ENCODE measurements around the gene NMNAT2. TPM values are rescaled to one million over a fixed set of nuclear protein-coding genes. Genes with fewer than 3 reads are reported as not detected.

The NMNAT2 gene
- total and polyA plus RNA-seq, 7 donors: 0.04 to 0.61 (median 0.38) TPM

DNA sequence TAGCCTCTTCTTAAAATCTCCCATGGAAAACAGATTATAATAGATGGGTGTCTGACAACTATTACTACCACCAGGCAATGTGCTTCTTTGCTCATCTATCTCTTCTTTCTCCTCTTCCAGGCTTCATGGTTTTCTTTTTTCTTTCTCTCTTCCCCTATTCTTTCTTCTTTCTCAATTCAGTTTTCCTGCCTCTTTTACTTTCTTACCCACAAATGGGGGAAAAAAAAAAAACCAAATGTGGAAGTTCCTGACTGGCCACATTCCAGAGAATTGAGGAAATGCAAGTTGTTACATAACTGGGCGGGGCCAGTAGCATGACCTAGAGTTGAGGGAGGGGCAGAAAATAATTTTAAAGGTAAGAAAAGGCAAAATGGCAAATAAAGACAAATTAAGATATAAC is 43.2 kb upstream of the NMNAT2 start:
- intact Hi-C loops (cut with DNase I): loop anchor here in 1 of 2 donors (10.0 kb wide), 1 partner anchor 177 kb away; no protein-coding TSS in a partner anchor
- H3K4me1 ChIP-seq: no peaks in the 10 kb centered on the region
- no peaks in the 10 kb centered on the region for H3K36me3 ChIP-seq (ENCODE audit: insufficient read depth in 1 of 2, low read depth in 1 of 2)
- H3K4me3 ChIP-seq: no peak overlapping the region
- H3K27ac ChIP-seq: no peak overlapping the region
- ATAC-seq (no peak), DNase-seq (no peak)
- WGBS, 3 donors: 70 to 81% (median 74%) methylated on average over 1 of the region's 1 CpG
- H3K9me3 ChIP-seq: no peaks in the 10 kb centered on the region
- H3K27me3 ChIP-seq (ENCODE audit: insufficient read depth in 3 of 3, low read length in 2 of 3): peaks cover 0 to 6% (median 2%) of the 10 kb centered on the region in 3 donors
- TF ChIP-seq, protein P1, sequence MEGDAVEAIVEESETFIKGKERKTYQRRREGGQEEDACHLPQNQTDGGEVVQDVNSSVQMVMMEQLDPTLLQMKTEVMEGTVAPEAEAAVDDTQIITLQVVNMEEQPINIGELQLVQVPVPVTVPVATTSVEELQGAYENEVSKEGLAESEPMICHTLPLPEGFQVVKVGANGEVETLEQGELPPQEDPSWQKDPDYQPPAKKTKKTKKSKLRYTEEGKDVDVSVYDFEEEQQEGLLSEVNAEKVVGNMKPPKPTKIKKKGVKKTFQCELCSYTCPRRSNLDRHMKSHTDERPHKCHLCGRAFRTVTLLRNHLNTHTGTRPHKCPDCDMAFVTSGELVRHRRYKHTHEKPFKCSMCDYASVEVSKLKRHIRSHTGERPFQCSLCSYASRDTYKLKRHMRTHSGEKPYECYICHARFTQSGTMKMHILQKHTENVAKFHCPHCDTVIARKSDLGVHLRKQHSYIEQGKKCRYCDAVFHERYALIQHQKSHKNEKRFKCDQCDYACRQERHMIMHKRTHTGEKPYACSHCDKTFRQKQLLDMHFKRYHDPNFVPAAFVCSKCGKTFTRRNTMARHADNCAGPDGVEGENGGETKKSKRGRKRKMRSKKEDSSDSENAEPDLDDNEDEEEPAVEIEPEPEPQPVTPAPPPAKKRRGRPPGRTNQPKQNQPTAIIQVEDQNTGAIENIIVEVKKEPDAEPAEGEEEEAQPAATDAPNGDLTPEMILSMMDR (IDR thresholded peaks at IDR 0.05): no peak

DNA sequence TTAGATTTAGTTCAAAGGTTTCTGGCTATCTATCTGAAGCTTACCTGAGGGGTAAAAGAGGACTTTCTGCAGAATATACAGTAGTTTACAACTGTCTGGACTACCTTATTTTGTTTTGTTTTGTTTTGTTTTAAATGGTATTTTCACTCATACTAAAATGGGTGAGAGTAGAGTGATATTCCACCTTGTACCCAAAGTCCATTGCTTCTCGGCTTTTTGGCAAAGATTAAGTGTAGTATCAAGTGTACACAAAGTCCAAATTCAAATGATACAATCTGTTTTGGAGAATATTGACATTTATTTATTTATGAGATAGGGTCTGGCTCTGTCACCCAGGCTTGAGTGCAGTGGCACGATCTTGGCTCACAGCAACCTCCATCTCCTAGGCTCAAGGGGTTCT is 42.4 kb upstream of the NMNAT2 start:
- H3K9me3 ChIP-seq: no peaks in the 10 kb centered on the region
- H3K4me3 ChIP-seq: no peak overlapping the region
- ATAC-seq (no peak), DNase-seq (no peak)
- no peaks in the 10 kb centered on the region for H3K4me1 ChIP-seq
- WGBS, 3 donors: 74 to 77% (median 76%) methylated on average over 2 of the region's 2 CpGs
- no peak overlapping the region for H3K27ac ChIP-seq
- H3K27me3 ChIP-seq (ENCODE audit: insufficient read depth in 3 of 3, low read length in 2 of 3): peaks cover 0 to 6% (median 2%) of the 10 kb centered on the region in 3 donors
- TF ChIP-seq, protein P1 (IDR thresholded peaks at IDR 0.05): no peak
- no peaks in the 10 kb centered on the region for H3K36me3 ChIP-seq (ENCODE audit: insufficient read depth in 1 of 2, low read depth in 1 of 2)
- intact Hi-C loops (cut with DNase I): loop anchor here in 1 of 2 donors (10.0 kb wide), 1 partner anchor 176 kb away; no protein-coding TSS in a partner anchor

DNA sequence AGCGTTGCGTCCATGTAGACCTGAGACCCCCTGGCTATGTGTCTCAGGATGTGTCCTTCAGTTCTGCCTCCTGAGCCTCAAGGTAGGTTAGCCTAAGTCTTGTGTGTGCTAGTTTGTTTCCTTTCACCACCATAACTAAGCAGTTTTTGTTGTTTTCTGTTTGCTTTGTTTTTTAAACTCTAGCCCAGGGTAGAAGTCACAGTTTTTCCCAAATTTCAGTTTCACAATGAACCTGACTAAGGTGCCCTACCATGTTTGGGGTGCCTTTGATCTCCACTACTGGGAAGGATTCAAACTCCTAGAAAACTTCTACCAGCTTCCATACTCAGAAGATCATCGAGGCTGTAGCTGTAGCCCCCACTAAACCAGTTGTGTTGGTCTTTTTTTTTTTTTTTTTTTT is 39.3 kb upstream of the NMNAT2 start:
- Histone ChIP-seq H3K27me3 (ENCODE audit: insufficient read depth in 3 of 3, low read length in 2 of 3) (peaks cover 0 to 6% (median 2%) of the 10 kb centered on the region in 3 donors), H3K9me3 (no peaks in the 10 kb centered on the region), H3K4me1 (no peaks in the 10 kb centered on the region), H3K27ac (no peak overlapping the region), H3K36me3 (ENCODE audit: insufficient read depth in 1 of 2, low read depth in 1 of 2) (no peaks in the 10 kb centered on the region), H3K4me3 (no peak overlapping the region)
- intact Hi-C loops (cut with DNase I): no loop called here
- no peak for DNase-seq
- WGBS, 3 donors: 79 to 88% (median 81%) methylated on average over 3 of the region's 3 CpGs
- TF ChIP-seq, protein P1 (IDR thresholded peaks at IDR 0.05): no peak
- ATAC-seq: no peak

DNA sequence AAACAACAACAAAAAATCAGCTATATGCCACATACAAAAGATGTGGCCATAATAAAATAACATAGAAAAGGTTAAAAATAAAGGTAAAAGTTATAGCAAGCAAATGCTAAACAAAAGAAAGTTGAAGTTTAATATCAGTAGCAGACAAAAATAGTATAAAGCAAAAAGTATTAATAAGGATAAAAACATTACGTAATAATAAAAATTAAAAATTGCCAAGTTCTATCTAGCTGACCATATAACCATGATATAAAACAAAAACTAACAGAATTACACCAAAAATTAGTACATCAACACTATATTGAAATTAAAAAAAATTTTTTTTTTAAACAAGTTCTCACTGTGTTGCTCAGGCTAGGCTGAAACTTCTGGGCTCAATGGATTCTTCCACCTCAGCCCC is 38.6 kb upstream of the NMNAT2 start:
- 83 to 100% (median 90%) methylated on average over 1 of the region's 1 CpG for WGBS, 3 donors
- no peak overlapping the region for H3K4me3 ChIP-seq
- intact Hi-C loops (cut with DNase I): no loop called here
- TF ChIP-seq, protein P1 (IDR thresholded peaks at IDR 0.05): no peak
- DNase-seq (no peak), ATAC-seq (no peak)
- no peaks in the 10 kb centered on the region for H3K4me1 ChIP-seq
- peaks cover 0 to 6% (median 2%) of the 10 kb centered on the region in 3 donors for H3K27me3 ChIP-seq (ENCODE audit: insufficient read depth in 3 of 3, low read length in 2 of 3)
- no peaks in the 10 kb centered on the region for H3K36me3 ChIP-seq (ENCODE audit: insufficient read depth in 1 of 2, low read depth in 1 of 2)
- no peaks in the 10 kb centered on the region for H3K9me3 ChIP-seq
- H3K27ac ChIP-seq: no peak overlapping the region

DNA sequence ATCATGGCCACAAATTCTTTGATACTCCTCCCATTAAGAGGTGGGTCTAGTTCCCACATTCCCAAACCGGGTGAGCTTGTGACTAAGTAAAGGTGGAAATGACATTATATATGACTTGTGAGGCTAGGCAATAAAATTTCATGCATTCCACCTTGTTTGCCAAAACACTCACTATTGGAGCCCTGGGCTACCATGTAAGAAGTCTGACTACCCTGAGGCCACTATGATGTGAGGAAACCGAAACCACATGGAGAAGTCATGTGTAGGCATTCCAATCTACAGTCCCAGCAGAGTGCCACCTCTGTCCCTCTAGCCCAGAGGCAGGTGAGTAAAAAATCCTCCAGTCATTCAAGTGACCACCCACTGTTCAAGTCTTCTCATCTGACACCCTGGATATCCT is 36.2 kb upstream of the NMNAT2 start:
- DNase-seq: no peak
- TF ChIP-seq, protein P1 (IDR thresholded peaks at IDR 0.05): no peak
- Histone ChIP-seq H3K4me1 (no peaks in the 10 kb centered on the region), H3K27ac (no peak overlapping the region), H3K9me3 (no peaks in the 10 kb centered on the region), H3K36me3 (ENCODE audit: insufficient read depth in 1 of 2, low read depth in 1 of 2) (no peaks in the 10 kb centered on the region), H3K27me3 (ENCODE audit: insufficient read depth in 3 of 3, low read length in 2 of 3) (peaks cover 0 to 3% (median 2%) of the 10 kb centered on the region in 3 donors), H3K4me3 (no peak overlapping the region)
- ATAC-seq: no peak
- WGBS, 3 donors: 48 to 54% (median 51%) methylated on average over 2 of the region's 2 CpGs
- intact Hi-C loops (cut with DNase I): no loop called here
